ENCODE results near the gene LASP1. TPM values are rescaled to one million over a fixed set of nuclear protein-coding genes. Genes with fewer than 3 reads are reported as not detected.

The LASP1 gene
- total RNA-seq, 2 experiments from 2014 or later = 135 to 139 TPM

DNA sequence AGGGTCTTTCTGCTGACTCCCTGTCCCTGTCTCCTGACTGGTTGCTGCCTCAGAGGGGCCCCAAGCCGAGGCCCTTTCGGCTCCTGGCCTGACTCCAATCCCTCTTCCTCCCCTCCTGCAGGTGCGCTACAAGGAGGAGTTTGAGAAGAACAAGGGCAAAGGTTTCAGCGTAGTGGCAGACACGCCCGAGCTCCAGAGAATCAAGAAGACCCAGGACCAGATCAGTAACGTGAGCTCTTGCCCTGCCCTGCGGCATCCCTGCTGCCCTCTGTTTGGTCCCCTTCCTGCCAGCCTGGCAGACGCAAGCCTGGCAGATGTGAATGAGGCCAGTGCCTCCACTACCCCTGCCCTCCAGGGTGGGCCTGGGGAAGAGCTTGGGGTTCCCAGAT lies 28.4 kb downstream of the LASP1 start:
- peaks cover 62% of the 10 kb centered on the region for H3K36me3 Mint-ChIP-seq (ENCODE audit: low read depth)
- peak; percentile 38 for ATAC-seq
- no peaks in the 10 kb centered on the region for H3K27me3 Mint-ChIP-seq
- H3K9me3 Mint-ChIP-seq = no peaks in the 10 kb centered on the region
- H3K4me1 Mint-ChIP-seq (ENCODE audit: low read depth) = peaks cover 70% of the 10 kb centered on the region
- peak overlapping the region; percentile 72 for H3K4me3 Mint-ChIP-seq
- ChIA-PET POLR2A (interaction anchor here (0.8 to 6.2 kb wide), 17 partner anchors 9 to 326 kb away, joined by 3 to 55 read pairs (median 4); partner anchors contain the start of genes FBXO47, LASP1, LASP1NB and RPL23), CTCF (interaction anchor here (1.0 to 3.6 kb wide), 9 partner anchors 9 to 255 kb away, joined by 3 to 25 read pairs (median 4); partner anchors contain the start of gene LASP1)
- DNase-seq = peak; percentile 64
- intact Hi-C loops (cut with micrococcal nuclease) = no loop called here
- H3K27ac Mint-ChIP-seq = peak overlapping the region; percentile 99
- TF ChIP-seq, protein P1, sequence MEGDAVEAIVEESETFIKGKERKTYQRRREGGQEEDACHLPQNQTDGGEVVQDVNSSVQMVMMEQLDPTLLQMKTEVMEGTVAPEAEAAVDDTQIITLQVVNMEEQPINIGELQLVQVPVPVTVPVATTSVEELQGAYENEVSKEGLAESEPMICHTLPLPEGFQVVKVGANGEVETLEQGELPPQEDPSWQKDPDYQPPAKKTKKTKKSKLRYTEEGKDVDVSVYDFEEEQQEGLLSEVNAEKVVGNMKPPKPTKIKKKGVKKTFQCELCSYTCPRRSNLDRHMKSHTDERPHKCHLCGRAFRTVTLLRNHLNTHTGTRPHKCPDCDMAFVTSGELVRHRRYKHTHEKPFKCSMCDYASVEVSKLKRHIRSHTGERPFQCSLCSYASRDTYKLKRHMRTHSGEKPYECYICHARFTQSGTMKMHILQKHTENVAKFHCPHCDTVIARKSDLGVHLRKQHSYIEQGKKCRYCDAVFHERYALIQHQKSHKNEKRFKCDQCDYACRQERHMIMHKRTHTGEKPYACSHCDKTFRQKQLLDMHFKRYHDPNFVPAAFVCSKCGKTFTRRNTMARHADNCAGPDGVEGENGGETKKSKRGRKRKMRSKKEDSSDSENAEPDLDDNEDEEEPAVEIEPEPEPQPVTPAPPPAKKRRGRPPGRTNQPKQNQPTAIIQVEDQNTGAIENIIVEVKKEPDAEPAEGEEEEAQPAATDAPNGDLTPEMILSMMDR (IDR thresholded peaks at IDR 0.05) = no peak

DNA sequence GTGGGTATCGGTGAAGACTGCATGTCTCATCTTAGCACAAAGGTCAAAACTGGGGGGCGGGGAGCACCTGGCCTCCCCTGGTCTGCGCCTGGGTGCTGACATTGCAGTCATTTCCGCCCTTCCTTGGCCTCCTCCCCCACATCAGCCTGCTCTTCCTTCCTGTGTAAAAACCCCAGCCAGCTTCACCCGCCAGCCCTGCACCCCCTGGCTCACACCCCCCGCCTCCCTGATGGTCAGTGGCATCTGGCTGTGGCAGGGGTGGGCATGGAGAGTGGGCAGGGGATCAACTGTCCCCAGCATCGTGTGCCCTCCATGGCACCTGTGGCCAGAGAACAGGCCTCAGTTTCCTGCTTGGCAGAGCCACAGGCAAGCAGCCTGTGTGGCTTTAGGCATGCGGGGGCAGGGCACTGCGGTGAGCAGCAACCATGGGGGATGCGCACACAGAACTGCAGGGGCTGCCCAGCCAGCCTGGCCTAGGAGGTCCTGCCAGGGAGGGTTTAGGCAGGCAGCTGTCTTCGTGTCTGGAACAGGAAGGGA lies 29.0 kb downstream of the LASP1 start:
- intact Hi-C loops (cut with micrococcal nuclease) = loop anchor here (1.0 kb wide), 1 partner anchor 28 kb away; no protein-coding TSS in a partner anchor
- Mint-ChIP-seq H3K4me3 (peak overlapping the region; percentile 72), H3K27me3 (no peaks in the 10 kb centered on the region), H3K27ac (peak overlapping the region; percentile 99), H3K9me3 (no peaks in the 10 kb centered on the region), H3K36me3 (ENCODE audit: low read depth) (peaks cover 64% of the 10 kb centered on the region), H3K4me1 (ENCODE audit: low read depth) (peaks cover 67% of the 10 kb centered on the region)
- DNase-seq = peak; percentile 98
- POLR2A ChIA-PET = interaction anchor here (1.0 to 6.2 kb wide), 13 partner anchors 9 to 200 kb away, joined by 3 to 55 read pairs (median 6); partner anchors contain the start of genes LASP1, LASP1NB and RPL23
- peak; percentile 89 for ATAC-seq
- TF ChIP-seq, protein P1 (IDR thresholded peaks at IDR 0.05) = no peak
- CTCF ChIA-PET = interaction anchor here (1.0 to 3.6 kb wide), 9 partner anchors 9 to 255 kb away, joined by 3 to 25 read pairs (median 4); partner anchors contain the start of gene LASP1

DNA sequence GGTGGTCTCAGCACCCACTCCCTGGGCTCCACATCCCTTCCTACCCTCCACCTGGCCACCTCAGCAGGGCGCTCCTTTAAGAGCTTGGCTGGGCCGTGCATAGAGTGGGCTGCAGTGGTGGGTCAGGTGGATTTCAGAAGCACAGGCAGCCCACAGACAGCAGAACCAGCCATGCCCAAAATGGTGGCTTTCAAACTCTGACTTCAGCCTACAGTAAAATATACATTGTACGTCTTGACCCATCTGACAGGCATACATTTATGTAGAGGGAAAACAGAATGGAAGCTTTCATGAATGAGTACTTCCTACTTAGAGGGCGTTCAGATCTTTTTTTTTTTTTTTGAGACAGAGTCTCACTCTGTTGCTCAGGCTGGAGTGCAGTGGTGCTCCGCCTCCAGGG lies 29.6 kb downstream of the LASP1 start:
- intact Hi-C loops (cut with micrococcal nuclease) = loop anchor here (1.0 kb wide), 1 partner anchor 28 kb away; no protein-coding TSS in a partner anchor
- TF ChIP-seq, protein P1 (IDR thresholded peaks at IDR 0.05) = no peak
- DNase-seq (no peak), ATAC-seq (no peak)
- peaks cover 62% of the 10 kb centered on the region for H3K4me1 Mint-ChIP-seq (ENCODE audit: low read depth)
- H3K27me3 Mint-ChIP-seq = no peaks in the 10 kb centered on the region
- peak overlapping the region; percentile 99 for H3K27ac Mint-ChIP-seq
- ChIA-PET POLR2A (interaction anchor here (0.8 to 6.2 kb wide), 9 partner anchors 12 to 200 kb away, joined by 3 to 55 read pairs (median 14); partner anchors contain the start of genes LASP1, LASP1NB and RPL23), CTCF (interaction anchor here (1.4 to 3.6 kb wide), 6 partner anchors 12 to 254 kb away, joined by 4 to 25 read pairs (median 6); partner anchors contain the start of gene LASP1)
- H3K9me3 Mint-ChIP-seq = no peaks in the 10 kb centered on the region
- peaks cover 66% of the 10 kb centered on the region for H3K36me3 Mint-ChIP-seq (ENCODE audit: low read depth)
- H3K4me3 Mint-ChIP-seq = peak overlapping the region; percentile 72

DNA sequence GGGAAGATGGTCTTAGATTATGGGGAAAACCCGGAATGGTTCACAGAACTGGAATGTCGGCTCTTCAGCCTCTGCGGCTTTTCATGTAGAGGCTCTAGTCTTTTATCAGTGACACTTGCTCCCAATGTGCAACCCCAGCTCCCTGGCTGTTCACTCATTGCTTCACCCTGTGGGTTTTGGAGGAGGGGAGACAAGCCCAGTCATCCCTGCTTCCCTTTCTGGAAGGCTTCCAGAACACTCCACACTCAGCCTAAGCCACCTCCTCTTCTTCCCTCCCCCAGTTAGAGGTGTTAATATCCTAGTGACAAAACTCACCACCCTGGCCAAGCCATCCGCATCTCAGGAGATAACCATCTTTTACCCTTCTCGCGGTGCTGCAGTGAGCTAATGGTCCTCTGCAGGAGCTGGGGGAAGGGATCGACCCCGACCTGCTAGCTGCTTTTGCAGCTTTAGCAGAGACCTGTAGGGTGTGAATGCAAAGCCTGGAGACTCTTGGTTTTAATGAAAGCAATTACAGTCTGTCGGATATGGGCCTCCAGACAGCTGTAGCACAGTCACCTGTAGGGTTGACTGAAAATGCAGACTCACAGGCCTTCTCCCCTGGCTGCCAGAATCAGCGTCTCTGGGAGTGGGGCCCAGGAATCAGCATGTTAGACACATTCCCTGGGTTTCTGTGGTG lies 31.3 kb downstream of the LASP1 start:
- ATAC-seq (peak; percentile 5), DNase-seq (peak; percentile 60)
- POLR2A ChIA-PET = interaction anchor here (0.8 to 6.2 kb wide), 6 partner anchors 10 to 32 kb away, joined by 3 to 53 read pairs (median 6); partner anchors contain the start of gene LASP1
- peak overlapping the region; percentile 85 for H3K27ac Mint-ChIP-seq
- H3K9me3 Mint-ChIP-seq = no peaks in the 10 kb centered on the region
- TF ChIP-seq, protein P1 (IDR thresholded peaks at IDR 0.05) = no peak
- peaks cover 70% of the 10 kb centered on the region for H3K36me3 Mint-ChIP-seq (ENCODE audit: low read depth)
- H3K4me3 Mint-ChIP-seq = no peak overlapping the region
- peaks cover 63% of the 10 kb centered on the region for H3K4me1 Mint-ChIP-seq (ENCODE audit: low read depth)
- intact Hi-C loops (cut with micrococcal nuclease) = no loop called here
- no peaks in the 10 kb centered on the region for H3K27me3 Mint-ChIP-seq
- CTCF ChIA-PET = interaction anchor here (0.7 to 3.1 kb wide), 7 partner anchors 13 to 253 kb away, joined by 3 to 21 read pairs (median 4); partner anchors contain the start of genes LASP1 and LASP1NB

Data from activated CD8-positive, alpha-beta T cell treated with anti-CD3 and anti-CD28 coated beads for 36 hours (primary cell).